Suprapubic skin (tissue), 3 donors: ENCODE results near the gene TMEM232.

Experiments used
- POLR2A ChIP-seq, 2 donors: fragments of 450-650 bp; IDR thresholded peaks; one replicate each; pipeline ENCODE4 v1.6.1; 2017; ENCODE audit warnings: antibody characterized with exemption in 2 of 2, mild to moderate bottlenecking in 2 of 2, moderate library complexity in 2 of 2
- TF ChIP-seq, protein P1 (sequence below), 2 donors: fragments of 200-600 bp in 1 of 2; fragments of 450-650 bp in 1 of 2; sonication (generic) in 1 of 2; IDR thresholded peaks; one replicate each; pipeline ENCODE4 v1.5.1; 2016 to 2019; ENCODE audit warnings: antibody characterized with exemption in 2 of 2, mild to moderate bottlenecking in 1 of 2, moderate library complexity in 1 of 2

GRCh38 chr5:110663525-110663924 is 62.9 kb downstream of the TMEM232 start:
- TF ChIP-seq, protein P1, sequence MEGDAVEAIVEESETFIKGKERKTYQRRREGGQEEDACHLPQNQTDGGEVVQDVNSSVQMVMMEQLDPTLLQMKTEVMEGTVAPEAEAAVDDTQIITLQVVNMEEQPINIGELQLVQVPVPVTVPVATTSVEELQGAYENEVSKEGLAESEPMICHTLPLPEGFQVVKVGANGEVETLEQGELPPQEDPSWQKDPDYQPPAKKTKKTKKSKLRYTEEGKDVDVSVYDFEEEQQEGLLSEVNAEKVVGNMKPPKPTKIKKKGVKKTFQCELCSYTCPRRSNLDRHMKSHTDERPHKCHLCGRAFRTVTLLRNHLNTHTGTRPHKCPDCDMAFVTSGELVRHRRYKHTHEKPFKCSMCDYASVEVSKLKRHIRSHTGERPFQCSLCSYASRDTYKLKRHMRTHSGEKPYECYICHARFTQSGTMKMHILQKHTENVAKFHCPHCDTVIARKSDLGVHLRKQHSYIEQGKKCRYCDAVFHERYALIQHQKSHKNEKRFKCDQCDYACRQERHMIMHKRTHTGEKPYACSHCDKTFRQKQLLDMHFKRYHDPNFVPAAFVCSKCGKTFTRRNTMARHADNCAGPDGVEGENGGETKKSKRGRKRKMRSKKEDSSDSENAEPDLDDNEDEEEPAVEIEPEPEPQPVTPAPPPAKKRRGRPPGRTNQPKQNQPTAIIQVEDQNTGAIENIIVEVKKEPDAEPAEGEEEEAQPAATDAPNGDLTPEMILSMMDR (IDR thresholded peaks at IDR 0.05): no peak
- TF ChIP-seq POLR2A (IDR thresholded peaks at IDR 0.05): no peak
